ENCODE measurements around the gene THADA.
A peak's percentile ranks its signal among the peaks of the same experiment; 100 is the strongest.

The THADA gene

GRCh38 chr2:43417300-43417699 lies 178.5 kb downstream of the THADA start:
- Histone ChIP-seq H3K27ac (ENCODE audit: poor library complexity, severe bottlenecking) (no peak overlapping the region), H3K27me3 (ENCODE audit: insufficient read depth, poor library complexity, severe bottlenecking) (no peaks in the 10 kb centered on the region), H3K4me1 (ENCODE audit: insufficient read depth, poor library complexity, severe bottlenecking) (peaks cover 24% of the 10 kb centered on the region), H3K9me3 (ENCODE audit: severe bottlenecking) (no peaks in the 10 kb centered on the region), H3K4me3 (ENCODE audit: severe bottlenecking) (no peak overlapping the region), H3K36me3 (ENCODE audit: low read depth) (no peaks in the 10 kb centered on the region)
- no peak for TF ChIP-seq CTCF (IDR thresholded peaks at IDR 0.05; ENCODE audit: poor library complexity, severe bottlenecking)
- no peak for DNase-seq (ENCODE audit: low spot score)
- no peak for ATAC-seq (ENCODE audit: low read depth)

- Histone ChIP-seq H3K27me3 (ENCODE audit: insufficient read depth, poor library complexity, severe bottlenecking) (no peaks in the 10 kb centered on the region), H3K4me1 (ENCODE audit: insufficient read depth, poor library complexity, severe bottlenecking) (peaks cover 18% of the 10 kb centered on the region), H3K9me3 (ENCODE audit: severe bottlenecking) (no peaks in the 10 kb centered on the region), H3K4me3 (ENCODE audit: severe bottlenecking) (no peak overlapping the region), H3K36me3 (ENCODE audit: low read depth) (no peaks in the 10 kb centered on the region), H3K27ac (ENCODE audit: poor library complexity, severe bottlenecking) (no peak overlapping the region)
- no peak for DNase-seq (ENCODE audit: low spot score)
- no peak for TF ChIP-seq CTCF (IDR thresholded peaks at IDR 0.05; ENCODE audit: poor library complexity, severe bottlenecking)
- ATAC-seq (ENCODE audit: low read depth), result no peak
These were observed 180.2 kb downstream of the THADA start for GRCh38 chr2:43415592-43415991.

- Histone ChIP-seq H3K4me1 (ENCODE audit: insufficient read depth, poor library complexity, severe bottlenecking) (peaks cover 11% of the 10 kb centered on the region), H3K27ac (ENCODE audit: poor library complexity, severe bottlenecking) (no peak overlapping the region), H3K4me3 (ENCODE audit: severe bottlenecking) (no peak overlapping the region), H3K36me3 (ENCODE audit: low read depth) (no peaks in the 10 kb centered on the region), H3K27me3 (ENCODE audit: insufficient read depth, poor library complexity, severe bottlenecking) (no peaks in the 10 kb centered on the region), H3K9me3 (ENCODE audit: severe bottlenecking) (no peaks in the 10 kb centered on the region)
- no peak for DNase-seq (ENCODE audit: low spot score)
- no peak for TF ChIP-seq CTCF (IDR thresholded peaks at IDR 0.05; ENCODE audit: poor library complexity, severe bottlenecking)
- ATAC-seq (ENCODE audit: low read depth), result no peak
These were observed 181.2 kb downstream of the THADA start for GRCh38 chr2:43414586-43415135.

GRCh38 chr2:43414033-43414432 lies 181.8 kb downstream of the THADA start:
- H3K36me3 ChIP-seq (ENCODE audit: low read depth), result no peaks in the 10 kb centered on the region
- TF ChIP-seq CTCF (IDR thresholded peaks at IDR 0.05; ENCODE audit: poor library complexity, severe bottlenecking), result no peak
- no peak overlapping the region for H3K27ac ChIP-seq (ENCODE audit: poor library complexity, severe bottlenecking)
- ATAC-seq (ENCODE audit: low read depth) (no peak), DNase-seq (ENCODE audit: low spot score) (no peak)
- H3K4me3 ChIP-seq (ENCODE audit: severe bottlenecking), result no peak overlapping the region
- H3K9me3 ChIP-seq (ENCODE audit: severe bottlenecking), result no peaks in the 10 kb centered on the region
- H3K4me1 ChIP-seq (ENCODE audit: insufficient read depth, poor library complexity, severe bottlenecking), result peaks cover 11% of the 10 kb centered on the region
- H3K27me3 ChIP-seq (ENCODE audit: insufficient read depth, poor library complexity, severe bottlenecking), result no peaks in the 10 kb centered on the region

- ATAC-seq (ENCODE audit: low read depth), result peak; percentile 75
These were observed 183.6 kb downstream of the THADA start for GRCh38 chr2:43412114-43412753.

More at GRCh38 chr2:43412114-43412753, 183.6 kb downstream of the THADA start:
- no peaks in the 10 kb centered on the region for H3K27me3 ChIP-seq (ENCODE audit: insufficient read depth, poor library complexity, severe bottlenecking)
- no peak overlapping the region for H3K27ac ChIP-seq (ENCODE audit: poor library complexity, severe bottlenecking)
- no peak overlapping the region for H3K4me3 ChIP-seq (ENCODE audit: severe bottlenecking)
- no peaks in the 10 kb centered on the region for H3K36me3 ChIP-seq (ENCODE audit: low read depth)
- peaks cover 11% of the 10 kb centered on the region for H3K4me1 ChIP-seq (ENCODE audit: insufficient read depth, poor library complexity, severe bottlenecking)
- no peak for DNase-seq (ENCODE audit: low spot score)
- no peak for TF ChIP-seq CTCF (IDR thresholded peaks at IDR 0.05; ENCODE audit: poor library complexity, severe bottlenecking)
- no peaks in the 10 kb centered on the region for H3K9me3 ChIP-seq (ENCODE audit: severe bottlenecking)

Measured in RWPE2 (cell line).